Endothelial cell of umbilical vein (primary cell): Measurements from ENCODE around the gene UNKL. TPM values are rescaled to one million over a fixed set of nuclear protein-coding genes. Genes with fewer than 3 reads are reported as not detected.

Source experiments
- BruUV-seq: library from RNA; stranded (reverse); fragments of 400-500 nt; replicated peaks from 2 replicates; lab custom pipeline; 2021; lab: Mats Ljungman, UMichigan
- CTCF ChIA-PET: fragments of 300-600, 350-600 bp; sonication (Branson Sonifier 250); formaldehyde crosslinking; loops from one replicate; lab custom pipeline; 2021; ENCODE audit warnings: antibody characterized with exemption, inconsistent platforms; lab: Charles Lee
- POLR2A ChIA-PET: fragments of 300-600, 350-600 bp; sonication (Branson Sonifier 250); formaldehyde crosslinking; loops from one replicate; lab custom pipeline; 2021; ENCODE audit warnings: antibody characterized with exemption, inconsistent platforms; lab: Charles Lee
- DNase-seq: peaks from one replicate; pipeline ENCODE4 v3.0.0-alpha.2; 2011; ENCODE audit warnings: low read depth, low spot score
- FAIRE-seq: peaks from 2 replicates; lab custom pipeline; 2011; peaks lifted over from hg19 to GRCh38; lab: Jason Lieb, UNC
- H2AFZ ChIP-seq: 2 replicates; pipeline ENCODE4 v1.6.0; 2012; ENCODE audit warnings: low read depth, low read length, control low read depth, inconsistent platforms
- H3K27ac ChIP-seq: 2 replicates; pipeline ENCODE4 v1.5.1; 2011; ENCODE audit warnings: low read depth, mild to moderate bottlenecking, control low read depth, low read length, moderate library complexity; ENCODE audit not compliant: insufficient read depth
- H3K27me3 ChIP-seq, 2 experiments: 2 replicates each; pipeline versions ENCODE4 v1.6.0 to v1.6.1; 2011; ENCODE audit warnings: low read length in 2 of 2, mixed read lengths in 1 of 2; ENCODE audit not compliant: control insufficient read depth in 2 of 2, insufficient read depth in 2 of 2
- H3K36me3 ChIP-seq, 2 experiments: 2 replicates in 1 of 2; 3 replicates in 1 of 2; pipeline ENCODE4 v1.5.1; 2011; ENCODE audit warnings: low read length in 2 of 2, mild to moderate bottlenecking in 1 of 2, moderate library complexity in 1 of 2; ENCODE audit not compliant: control insufficient read depth in 2 of 2, insufficient read depth in 2 of 2; ENCODE audit errors: extremely low read depth in 1 of 2
- H3K4me1 ChIP-seq: 3 replicates; pipeline ENCODE4 v1.5.1; 2011; ENCODE audit warnings: mild to moderate bottlenecking, low read length; ENCODE audit not compliant: control insufficient read depth, insufficient read depth; ENCODE audit errors: extremely low read depth
- H3K4me2 ChIP-seq: 2 replicates; pipeline ENCODE4 v1.6.1; 2011; ENCODE audit warnings: low read length, control low read depth, mixed read lengths; ENCODE audit not compliant: insufficient read depth
- H3K4me3 ChIP-seq, 3 experiments: fragments of 200-600 bp in 1 of 3; sonication (generic), shearing (Covaris generic) in 1 of 3; replicated peaks in 1 of 3; 2 replicates each; pipeline ENCODE4 v1.5.1; 2011 to 2016; ENCODE audit warnings: control low read depth in 3 of 3, low read length in 3 of 3, mild to moderate bottlenecking in 2 of 3, inconsistent platforms in 1 of 3, low read depth in 1 of 3, moderate library complexity in 1 of 3; ENCODE audit not compliant: insufficient read depth in 1 of 3
- H3K79me2 ChIP-seq: 2 replicates; pipeline ENCODE4 v1.6.0; 2012; ENCODE audit warnings: low read length, inconsistent platforms; ENCODE audit not compliant: control insufficient read depth, insufficient read depth
- H3K9ac ChIP-seq: replicated peaks from 2 replicates; pipeline ENCODE3; 2011; ENCODE audit warnings: low read length, control low read depth; ENCODE audit not compliant: insufficient read depth; ENCODE audit errors: extremely low read depth
- H3K9me1 ChIP-seq: replicated peaks from 3 replicates; pipeline ENCODE4 v1.6.0; 2011; ENCODE audit warnings: mild to moderate bottlenecking, low read length; ENCODE audit not compliant: control insufficient read depth, insufficient read depth; ENCODE audit errors: extremely low read depth
- H3K9me3 ChIP-seq: replicated peaks from 2 replicates; pipeline ENCODE4 v1.5.1; 2012; ENCODE audit warnings: low read length, inconsistent platforms; ENCODE audit not compliant: control insufficient read depth, insufficient read depth
- H4K20me1 ChIP-seq: replicated peaks from 2 replicates; pipeline ENCODE3; 2011; ENCODE audit warnings: mild to moderate bottlenecking, low read length; ENCODE audit not compliant: control insufficient read depth, insufficient read depth; ENCODE audit errors: extremely low read depth
- EZH2 ChIP-seq: IDR thresholded peaks from 2 replicates; pipeline ENCODE4 v1.6.1; 2012; ENCODE audit warnings: borderline replicate concordance, low read depth, mild to moderate bottlenecking, moderate library complexity, low read length, inconsistent platforms; ENCODE audit not compliant: severe bottlenecking
- FOS ChIP-seq: IDR thresholded peaks from 2 replicates; pipeline ENCODE4 v1.6.1; 2011; ENCODE audit warnings: mild to moderate bottlenecking, low read length, moderate library complexity, borderline replicate concordance; ENCODE audit not compliant: insufficient read depth
- GATA2 ChIP-seq: IDR thresholded peaks from 2 replicates; pipeline ENCODE4 v1.7.0; 2011; ENCODE audit warnings: low read depth, mild to moderate bottlenecking, moderate library complexity, mixed read lengths, low read length; ENCODE audit not compliant: insufficient read length, insufficient read depth
- JUN ChIP-seq: IDR thresholded peaks from 2 replicates; pipeline ENCODE4 v1.6.1; 2011; ENCODE audit warnings: borderline replicate concordance, low read depth; ENCODE audit not compliant: insufficient read length, insufficient read depth
- MYC ChIP-seq: IDR thresholded peaks from one replicate; pipeline ENCODE4 v1.6.1; 2011; ENCODE audit warnings: mild to moderate bottlenecking, low read depth, low read length
- POLR2A ChIP-seq: IDR thresholded peaks from 2 replicates; pipeline ENCODE4 v1.6.1; 2012; ENCODE audit warnings: low read depth, mild to moderate bottlenecking, control low read depth, low read length
- POLR2AphosphoS5 ChIP-seq: IDR thresholded peaks from 2 replicates; pipeline ENCODE4 v1.6.1; 2012; ENCODE audit warnings: low read depth, mild to moderate bottlenecking, control low read depth, low read length, moderate library complexity; ENCODE audit not compliant: insufficient read depth
- dilution Hi-C: fragments of 300-500 bp; cut with MboI; formaldehyde crosslinking; loops from one replicate; pipeline ENCODE4 v1.15.0; 2019; ENCODE audit warnings: low sequenced_read_pairs; ENCODE audit not compliant: extremely low pct_ligation_motif_present
- intact Hi-C: fragments of 100-400 bp; cut with micrococcal nuclease; formaldehyde crosslinking; loops from one replicate; pipeline ENCODE4 v1.10.0; 2022
- polyA plus RNA-seq, 4 experiments: library from polyadenylated mRNA; depleted of rRNA in 3 of 4; stranded (reverse) in 3 of 4; unstranded in 1 of 4; fragments of >200 nt; gene quantifications; 2 replicates each; pipeline versions ENCODE4 v1.2.1 to v1.2.3, GENCODE V29; 2011 to 2012; ENCODE audit warnings: missing spikeins in 1 of 4
- total RNA-seq: library from RNA; stranded (reverse); gene quantifications from 2 replicates; pipeline ENCODE4 v1.2.3, GENCODE V29; 2021
- TF ChIP-seq, protein P1 (sequence below): IDR thresholded peaks from 2 replicates; pipeline ENCODE4 v1.6.1; 2011; ENCODE audit not compliant: insufficient read depth, insufficient read length
- TF ChIP-seq, protein P2 (sequence below), 2 donors: IDR thresholded peaks; 1 replicate in 1 of 2; 2 replicates in 1 of 2; pipeline ENCODE4 v1.5.1; 2011; ENCODE audit warnings: low read length in 2 of 2, mild to moderate bottlenecking in 2 of 2, moderate library complexity in 2 of 2, control low read depth in 1 of 2, inconsistent platforms in 1 of 2, low read depth in 1 of 2; ENCODE audit not compliant: insufficient read depth in 1 of 2; ENCODE audit errors: extremely low read depth in 1 of 2

Gene UNKL
- total and polyA plus RNA-seq, 2 donors (not counting 3 experiments of a cell fraction or from before 2014, with no cell fraction given): 17.1 to 32.8 TPM

DNA sequence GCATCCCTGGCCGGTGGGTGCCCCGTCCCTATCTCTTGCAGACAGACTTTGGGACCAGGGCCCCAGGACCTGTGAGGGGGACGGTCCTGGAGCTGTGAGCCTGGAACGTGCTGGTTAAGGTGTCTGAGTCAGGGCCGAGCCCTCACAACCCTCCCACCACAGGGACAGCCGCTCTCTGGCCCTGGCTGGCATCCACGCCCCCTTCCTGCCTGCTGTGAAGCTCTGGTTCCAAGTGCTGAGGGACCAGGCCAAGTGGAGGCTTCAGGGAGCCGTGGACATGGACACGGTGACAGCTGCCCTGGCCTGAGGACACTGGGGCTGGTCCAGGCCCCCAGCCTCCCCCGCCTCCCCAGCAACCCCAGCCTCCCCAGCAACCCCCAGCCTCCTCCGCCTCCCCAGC is 69.4 kb downstream of the UNKL start:
- intact Hi-C loops: no loop called here
- FAIRE-seq (no peak), DNase-seq (no peak)
- ChIA-PET CTCF (interaction anchor here (1.3 kb wide), 1 partner anchor 20 kb away, joined by 4 read pairs; no protein-coding TSS in a partner anchor), POLR2A (no interaction called here)
- H4K20me1 ChIP-seq: no peaks in the 10 kb centered on the region
- no peaks in the 10 kb centered on the region for H3K9me1 ChIP-seq
- no TSS peak for BruUV-seq
- H3K4me2 ChIP-seq: no peak overlapping the region
- dilution Hi-C loops: no loop called here
- H3K27ac ChIP-seq: no peak overlapping the region
- H3K9me3 ChIP-seq: no peaks in the 10 kb centered on the region
- no peak overlapping the region for H3K4me3 ChIP-seq
- peaks cover 0 to 11% of the 10 kb centered on the region in 2 experiments for H3K36me3 ChIP-seq
- H3K79me2 ChIP-seq: no peaks in the 10 kb centered on the region
- H2AFZ ChIP-seq: no peak overlapping the region
- H3K9ac ChIP-seq: no peak overlapping the region
- TF ChIP-seq MYC (no peak), JUN (no peak), FOS (no peak), POLR2A (no peak), POLR2AphosphoS5 (no peak), GATA2 (no peak), EZH2 (no peak)
- TF ChIP-seq, protein P1, sequence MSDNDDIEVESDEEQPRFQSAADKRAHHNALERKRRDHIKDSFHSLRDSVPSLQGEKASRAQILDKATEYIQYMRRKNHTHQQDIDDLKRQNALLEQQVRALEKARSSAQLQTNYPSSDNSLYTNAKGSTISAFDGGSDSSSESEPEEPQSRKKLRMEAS: no peak
- TF ChIP-seq, protein P2, sequence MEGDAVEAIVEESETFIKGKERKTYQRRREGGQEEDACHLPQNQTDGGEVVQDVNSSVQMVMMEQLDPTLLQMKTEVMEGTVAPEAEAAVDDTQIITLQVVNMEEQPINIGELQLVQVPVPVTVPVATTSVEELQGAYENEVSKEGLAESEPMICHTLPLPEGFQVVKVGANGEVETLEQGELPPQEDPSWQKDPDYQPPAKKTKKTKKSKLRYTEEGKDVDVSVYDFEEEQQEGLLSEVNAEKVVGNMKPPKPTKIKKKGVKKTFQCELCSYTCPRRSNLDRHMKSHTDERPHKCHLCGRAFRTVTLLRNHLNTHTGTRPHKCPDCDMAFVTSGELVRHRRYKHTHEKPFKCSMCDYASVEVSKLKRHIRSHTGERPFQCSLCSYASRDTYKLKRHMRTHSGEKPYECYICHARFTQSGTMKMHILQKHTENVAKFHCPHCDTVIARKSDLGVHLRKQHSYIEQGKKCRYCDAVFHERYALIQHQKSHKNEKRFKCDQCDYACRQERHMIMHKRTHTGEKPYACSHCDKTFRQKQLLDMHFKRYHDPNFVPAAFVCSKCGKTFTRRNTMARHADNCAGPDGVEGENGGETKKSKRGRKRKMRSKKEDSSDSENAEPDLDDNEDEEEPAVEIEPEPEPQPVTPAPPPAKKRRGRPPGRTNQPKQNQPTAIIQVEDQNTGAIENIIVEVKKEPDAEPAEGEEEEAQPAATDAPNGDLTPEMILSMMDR (IDR thresholded peaks at IDR 0.05; ENCODE audit: extremely low read depth in 1 of 2, insufficient read depth in 1 of 2, low read depth in 1 of 2, low read length in 2 of 2): no peak
- no peaks in the 10 kb centered on the region for H3K4me1 ChIP-seq
- no peaks in the 10 kb centered on the region for H3K27me3 ChIP-seq
